ENCODE measurements around the gene BRMS1L. TPM values are rescaled to one million over a fixed set of nuclear protein-coding genes. Genes with fewer than 3 reads are reported as not detected.

Gene BRMS1L
- total RNA-seq, 2 donors from 2014 or later: 5.3 to 15.4 TPM

DNA sequence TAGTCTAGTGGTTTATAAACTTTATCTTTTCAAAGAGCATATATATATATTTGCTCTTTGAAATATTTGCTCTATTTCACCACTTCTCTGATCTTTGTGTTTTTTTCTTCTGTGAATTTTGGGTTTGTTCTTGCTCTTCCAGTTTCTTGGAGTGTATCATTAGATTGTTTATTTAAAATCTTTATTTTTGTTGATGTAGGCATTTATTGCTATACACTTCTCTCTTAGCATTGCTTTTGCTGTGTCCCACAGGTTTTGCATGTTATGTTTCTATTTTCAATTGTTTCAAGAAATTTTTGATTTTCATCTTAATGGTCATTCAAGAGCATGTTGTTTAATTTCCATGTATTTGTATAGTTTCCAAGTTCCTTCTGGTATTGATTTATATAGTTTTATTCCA is 69.1 kb downstream of the BRMS1L start:
- Mint-ChIP-seq H3K27ac (no peak overlapping the region), H3K4me1 (no peaks in the 10 kb centered on the region), H3K27me3 (no peaks in the 10 kb centered on the region), H3K4me3 (no peak overlapping the region), H3K36me3 (ENCODE audit: low read depth) (peaks cover 5% of the 10 kb centered on the region)
- peaks cover 3% of the 10 kb centered on the region for H3K9me3 ChIP-seq (ENCODE audit: control insufficient read depth, low read length, poor library complexity, severe bottlenecking)
- no peak for ATAC-seq
- no peak for DNase-seq

DNA sequence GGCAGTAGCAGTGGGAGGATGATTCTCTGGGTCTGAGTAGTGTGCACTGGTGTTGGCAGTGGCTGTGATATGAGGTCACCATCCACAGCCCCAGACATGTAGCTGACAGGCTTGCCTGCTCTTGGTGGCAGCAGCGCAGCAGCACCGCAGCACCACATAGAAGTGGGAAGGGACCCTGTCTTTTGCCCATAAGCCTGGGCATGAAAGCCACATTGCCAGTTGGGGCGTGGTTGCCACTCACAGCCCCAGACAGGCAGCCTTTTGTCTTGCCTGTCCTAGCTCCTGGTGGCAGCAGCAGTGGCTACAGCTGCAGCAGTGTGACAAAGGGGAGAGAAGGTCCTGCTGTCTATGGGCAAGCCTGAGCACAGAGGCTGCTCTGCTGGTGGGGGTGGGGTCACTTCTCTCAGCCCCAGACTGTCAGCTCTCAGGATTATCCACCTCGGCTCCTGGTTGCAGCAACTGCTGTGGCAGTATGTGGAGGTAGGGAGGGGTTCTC is 71.5 kb downstream of the BRMS1L start:
- Mint-ChIP-seq H3K4me3 (no peak overlapping the region), H3K27me3 (peaks cover 5% of the 10 kb centered on the region), H3K27ac (no peak overlapping the region), H3K36me3 (ENCODE audit: low read depth) (peaks cover 5% of the 10 kb centered on the region), H3K4me1 (no peaks in the 10 kb centered on the region)
- H3K9me3 ChIP-seq (ENCODE audit: control insufficient read depth, low read length, poor library complexity, severe bottlenecking): peaks cover 3% of the 10 kb centered on the region
- ATAC-seq (no peak), DNase-seq (no peak)

DNA sequence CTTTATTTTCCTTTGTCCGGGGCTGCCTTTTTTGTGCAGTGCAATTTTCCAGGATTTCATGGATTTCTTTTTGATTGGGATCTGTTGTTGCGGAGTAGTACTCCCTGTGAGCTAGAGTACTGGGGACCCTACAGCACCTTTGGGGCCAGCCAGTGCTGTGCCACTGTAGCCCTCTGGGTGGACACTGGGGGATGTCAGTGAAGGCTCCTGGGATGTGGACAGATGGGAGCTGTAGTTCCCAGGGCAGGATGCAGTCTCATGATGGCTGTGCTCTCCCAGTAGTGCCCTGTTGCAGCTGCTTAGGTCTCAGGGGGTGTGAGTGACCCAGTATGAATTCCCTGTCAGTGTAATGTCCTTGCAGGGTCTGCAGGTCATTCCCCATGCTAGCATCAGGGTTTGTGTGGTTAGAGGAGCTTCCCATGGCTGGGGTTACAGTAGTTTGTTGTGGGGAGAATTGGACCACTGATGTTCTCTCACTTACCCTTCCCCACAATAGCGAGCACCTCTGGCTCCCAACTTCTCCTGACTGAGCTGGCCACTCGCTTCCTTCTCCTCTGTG is 72.2 kb downstream of the BRMS1L start:
- no peaks in the 10 kb centered on the region for H3K4me1 Mint-ChIP-seq
- no peak for DNase-seq
- H3K36me3 Mint-ChIP-seq (ENCODE audit: low read depth): peaks cover 5% of the 10 kb centered on the region
- no peak overlapping the region for H3K27ac Mint-ChIP-seq
- peaks cover 5% of the 10 kb centered on the region for H3K27me3 Mint-ChIP-seq
- ATAC-seq: no peak
- H3K4me3 Mint-ChIP-seq: no peak overlapping the region
- peaks cover 3% of the 10 kb centered on the region for H3K9me3 ChIP-seq (ENCODE audit: control insufficient read depth, low read length, poor library complexity, severe bottlenecking)

GRCh38 chr14:35900741-35901140 is 74.6 kb downstream of the BRMS1L start:
- no peak for ATAC-seq
- Mint-ChIP-seq H3K27me3 (peaks cover 18% of the 10 kb centered on the region), H3K4me3 (no peak overlapping the region), H3K27ac (no peak overlapping the region), H3K36me3 (ENCODE audit: low read depth) (peaks cover 5% of the 10 kb centered on the region), H3K4me1 (no peaks in the 10 kb centered on the region)
- H3K9me3 ChIP-seq (ENCODE audit: control insufficient read depth, low read length, poor library complexity, severe bottlenecking): no peaks in the 10 kb centered on the region
- no peak for DNase-seq

DNA sequence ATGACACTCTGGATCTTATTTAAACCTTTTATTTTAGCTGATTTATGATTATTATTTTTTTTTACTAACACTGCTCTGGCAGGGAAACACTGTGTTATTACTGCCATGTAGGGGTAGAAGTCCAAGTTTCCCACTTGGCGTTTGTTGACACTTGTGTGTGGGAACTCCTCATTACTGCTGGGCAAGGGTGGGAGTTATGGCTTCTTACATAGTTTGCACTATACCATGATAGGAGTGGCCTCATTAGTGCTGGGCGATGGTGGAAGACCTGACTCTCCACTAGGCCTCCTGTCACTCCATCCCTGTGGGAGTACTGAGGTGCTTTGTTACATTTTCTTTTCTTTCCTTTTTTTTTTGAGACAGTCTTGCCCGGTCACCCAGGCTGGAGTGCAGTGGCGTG is 83.5 kb downstream of the BRMS1L start:
- no peaks in the 10 kb centered on the region for H3K9me3 ChIP-seq (ENCODE audit: control insufficient read depth, low read length, poor library complexity, severe bottlenecking)
- no peaks in the 10 kb centered on the region for H3K36me3 Mint-ChIP-seq (ENCODE audit: low read depth)
- H3K27ac Mint-ChIP-seq: no peak overlapping the region
- H3K27me3 Mint-ChIP-seq: peaks cover 21% of the 10 kb centered on the region
- no peak for DNase-seq
- no peak overlapping the region for H3K4me3 Mint-ChIP-seq
- H3K4me1 Mint-ChIP-seq: no peaks in the 10 kb centered on the region
- no peak for ATAC-seq

DNA sequence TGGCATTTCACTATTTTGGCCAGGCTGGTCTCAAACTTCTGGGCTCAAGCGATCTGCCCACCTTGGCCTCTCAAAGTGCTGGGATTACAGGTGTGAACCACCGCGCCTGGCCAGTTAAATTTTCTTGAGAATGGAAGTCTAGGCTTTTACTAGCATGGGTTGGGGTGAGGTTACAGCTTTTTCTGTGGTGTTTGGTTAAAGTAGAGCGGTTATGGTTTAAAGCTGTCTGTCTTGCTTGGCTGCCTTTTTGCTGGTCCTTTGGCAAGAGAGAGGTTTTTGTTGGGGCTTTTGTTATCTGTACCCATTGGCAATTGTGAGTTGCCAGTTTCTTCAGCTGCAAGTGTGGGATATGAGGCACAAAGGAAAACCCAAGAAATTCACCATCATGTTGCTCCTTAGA is 84.1 kb downstream of the BRMS1L start:
- ATAC-seq (no peak), DNase-seq (no peak)
- Mint-ChIP-seq H3K4me3 (no peak overlapping the region), H3K27ac (no peak overlapping the region), H3K4me1 (no peaks in the 10 kb centered on the region), H3K36me3 (ENCODE audit: low read depth) (no peaks in the 10 kb centered on the region), H3K27me3 (peaks cover 20% of the 10 kb centered on the region)
- H3K9me3 ChIP-seq (ENCODE audit: control insufficient read depth, low read length, poor library complexity, severe bottlenecking): no peaks in the 10 kb centered on the region

DNA sequence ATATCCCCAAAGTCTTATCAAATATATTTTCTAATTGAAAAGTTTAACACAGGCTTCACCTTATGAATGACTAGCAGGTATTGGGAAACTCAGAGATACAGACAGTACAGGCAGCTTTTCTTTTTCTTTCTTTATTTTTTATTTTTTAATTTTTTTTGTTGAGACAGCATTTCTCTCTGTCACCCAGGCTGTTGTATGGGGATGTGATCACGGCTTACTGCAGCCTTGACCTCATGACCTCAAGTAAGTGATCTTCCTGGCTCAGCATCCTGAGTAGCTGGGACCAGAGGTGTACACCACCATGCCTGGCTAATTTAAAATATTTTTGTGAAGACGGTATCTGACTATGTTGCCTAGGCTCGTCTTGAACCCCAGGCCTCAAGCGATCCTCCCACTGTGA is 85.0 kb downstream of the BRMS1L start:
- no peak overlapping the region for H3K4me3 Mint-ChIP-seq
- H3K27me3 Mint-ChIP-seq: peaks cover 20% of the 10 kb centered on the region
- ATAC-seq (no peak), DNase-seq (no peak)
- no peaks in the 10 kb centered on the region for H3K36me3 Mint-ChIP-seq (ENCODE audit: low read depth)
- no peaks in the 10 kb centered on the region for H3K4me1 Mint-ChIP-seq
- H3K27ac Mint-ChIP-seq: no peak overlapping the region
- H3K9me3 ChIP-seq (ENCODE audit: control insufficient read depth, low read length, poor library complexity, severe bottlenecking): no peaks in the 10 kb centered on the region

DNA sequence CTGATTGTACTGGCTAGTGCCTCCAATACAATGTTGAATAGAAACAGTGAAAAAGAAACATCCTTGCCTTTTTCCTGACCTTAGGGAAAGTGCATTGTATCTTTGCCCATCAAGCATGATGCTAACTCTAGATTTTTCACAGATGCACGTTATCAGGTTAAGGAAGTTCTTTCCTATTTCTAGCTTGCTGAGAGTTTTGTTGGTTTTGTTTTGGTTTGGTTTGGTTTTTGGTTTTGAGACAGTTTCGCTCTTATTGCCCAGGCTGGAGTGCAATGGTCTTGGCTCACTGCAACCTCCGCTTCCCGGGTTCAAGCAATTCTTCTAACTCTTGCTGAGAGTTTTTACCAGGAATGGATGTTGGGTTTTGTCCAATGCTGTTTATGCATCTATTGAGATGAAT is 89.0 kb downstream of the BRMS1L start:
- H3K27me3 Mint-ChIP-seq: peaks cover 14% of the 10 kb centered on the region
- no peak overlapping the region for H3K4me3 Mint-ChIP-seq
- ATAC-seq (no peak), DNase-seq (no peak)
- no peaks in the 10 kb centered on the region for H3K4me1 Mint-ChIP-seq
- H3K9me3 ChIP-seq (ENCODE audit: control insufficient read depth, low read length, poor library complexity, severe bottlenecking): no peaks in the 10 kb centered on the region
- no peaks in the 10 kb centered on the region for H3K36me3 Mint-ChIP-seq (ENCODE audit: low read depth)
- H3K27ac Mint-ChIP-seq: no peak overlapping the region

DNA sequence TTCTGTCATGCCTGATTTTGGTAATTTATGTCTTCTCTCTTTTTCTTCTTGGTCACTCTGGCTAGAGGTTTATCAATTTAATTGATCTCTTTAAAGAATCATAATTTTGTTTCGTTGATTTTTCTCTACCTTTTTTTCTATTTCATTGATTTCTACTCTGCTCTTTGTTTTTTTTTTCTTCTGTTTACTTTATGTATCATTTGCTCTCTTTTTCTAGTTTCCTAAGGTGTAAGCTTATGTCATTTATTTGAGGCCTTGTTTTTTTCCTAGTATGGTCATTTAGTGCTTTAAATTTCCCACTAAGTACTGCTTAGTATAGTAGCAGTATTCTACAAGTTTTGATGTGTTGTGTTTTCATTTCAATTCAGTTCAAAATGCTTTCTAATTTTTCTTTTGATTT is 89.6 kb downstream of the BRMS1L start:
- Mint-ChIP-seq H3K4me1 (no peaks in the 10 kb centered on the region), H3K27me3 (peaks cover 14% of the 10 kb centered on the region), H3K36me3 (ENCODE audit: low read depth) (no peaks in the 10 kb centered on the region), H3K4me3 (no peak overlapping the region), H3K27ac (no peak overlapping the region)
- DNase-seq (no peak), ATAC-seq (no peak)
- no peaks in the 10 kb centered on the region for H3K9me3 ChIP-seq (ENCODE audit: control insufficient read depth, low read length, poor library complexity, severe bottlenecking)

Other genes with a start within 250 kb of the BRMS1L start
- gene RALGAPA1, start 17.0 kb upstream of the BRMS1L start, total RNA-seq: 10 to 100 TPM; 79.0 to 79.4 TPM

All from T-helper 17 cell (primary cell).